Posterior vena cava (tissue), 2 donors: ENCODE data around the gene PDZD2. TPM values are rescaled to one million over a fixed set of nuclear protein-coding genes. Genes with fewer than 3 reads are reported as not detected.
A peak's percentile ranks its signal among the peaks of the same experiment; 100 is the strongest.
"Not testable (repeated sequence)": the region's sequence is repeated elsewhere in the genome, so short reads cannot be mapped to it uniquely, and the experiment has no call there.

Source experiments
- DNase-seq: peaks from one replicate; pipeline ENCODE4 v3.0.0-alpha.2; 2020; ENCODE audit warnings: low spot score
- intact Hi-C, 2 donors: fragments of 100-400 bp; cut with DNase I; formaldehyde crosslinking; loops; one replicate each; pipeline versions ENCODE4 v1.14.1 to v1.14.2; 2022 to 2023
- long read RNA-seq, 2 donors: library from polyadenylated mRNA; unstranded; transcript quantifications; one replicate each; pipeline ENCODE4 v2.0.0, GENCODE V29; 2020 to 2021
- total RNA-seq, 2 donors: library from RNA; stranded (reverse); fragmentation: NEBNext Ultra II Directional; extraction: Animal tissue kit (Norgen Biotek cat#: 25700); gene quantifications; one replicate each; pipeline ENCODE4 v1.2.1, GENCODE V29; 2021
- donor health status: DM: yes; HTN: yes; CAD: no.
- donor health status: DM: yes; HTN: yes; CAD: no.

The PDZD2 gene
- total RNA-seq: 1 to 10 TPM; 4.1 to 4.9 TPM
- long read RNA-seq, donor 1, partial matches to known transcripts: 0 of 7 reads
- long read RNA-seq, donor 1, other reads (novel, unspliced or antisense): 7 of 7 reads
- long read RNA-seq, donor 2, partial matches to known transcripts: 2 of 5 reads
- long read RNA-seq, donor 2, other reads (novel, unspliced or antisense): 3 of 5 reads

DNA sequence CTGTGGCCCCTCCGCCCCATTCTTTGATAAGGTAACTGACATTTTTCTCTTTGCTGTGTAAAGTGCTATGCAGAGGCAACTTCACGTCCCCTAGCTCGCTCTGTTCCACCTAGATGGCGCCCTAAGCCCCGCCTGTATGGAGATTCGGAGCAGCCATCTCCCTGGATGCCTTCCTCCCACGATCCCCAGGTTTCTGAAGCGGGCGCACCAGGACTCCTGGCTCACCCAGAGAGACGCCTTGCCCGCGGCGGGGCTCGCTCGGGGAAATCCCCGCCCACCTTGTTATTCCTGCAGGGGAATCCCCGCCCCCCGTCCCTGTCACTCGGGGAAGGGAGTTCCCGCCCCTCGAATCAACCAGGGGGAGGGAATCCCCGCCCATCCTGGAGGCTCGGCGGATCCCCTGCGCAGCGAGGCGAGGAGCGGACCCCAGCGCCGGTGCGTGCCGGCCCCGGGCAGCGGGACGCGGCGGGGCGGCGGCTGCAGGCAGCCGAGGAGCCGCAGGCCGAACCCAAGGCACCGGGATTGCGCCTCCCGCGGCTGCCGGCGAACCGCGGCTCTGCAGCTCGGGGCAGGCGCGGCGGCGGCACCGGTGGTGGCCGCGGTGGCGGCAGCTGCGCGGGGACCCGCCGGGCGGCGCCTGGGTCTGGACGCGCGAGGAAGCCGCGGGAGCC lies at the start of gene PDZD2:
Gene PDZD2 (plus strand): TSS at position 384 of the 671 bp plus-strand sequence.
- intact Hi-C loops: no loop called here
- DNase-seq: peak; percentile 84

DNA sequence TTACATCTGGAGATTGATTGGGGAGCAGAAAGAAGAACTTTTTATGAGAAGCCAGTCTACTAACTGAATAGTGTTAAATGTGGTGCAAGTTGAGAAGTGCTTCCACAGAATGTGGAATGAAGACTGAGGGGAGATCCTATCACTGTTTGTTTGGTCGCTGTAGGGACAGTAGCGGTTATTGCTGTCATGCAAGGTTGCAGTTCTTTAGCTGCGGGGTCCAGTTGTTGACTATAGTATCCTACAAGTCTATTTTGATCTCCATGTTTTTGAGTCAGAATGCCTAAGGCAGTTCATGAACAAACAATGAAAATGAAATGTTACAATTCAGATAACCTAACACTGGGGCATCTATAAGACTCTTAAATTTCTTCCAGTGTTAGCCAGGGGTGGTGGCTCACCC lies 45.3 kb upstream of the PDZD2 start:
- intact Hi-C loops: no loop called here
- DNase-seq: no peak

DNA sequence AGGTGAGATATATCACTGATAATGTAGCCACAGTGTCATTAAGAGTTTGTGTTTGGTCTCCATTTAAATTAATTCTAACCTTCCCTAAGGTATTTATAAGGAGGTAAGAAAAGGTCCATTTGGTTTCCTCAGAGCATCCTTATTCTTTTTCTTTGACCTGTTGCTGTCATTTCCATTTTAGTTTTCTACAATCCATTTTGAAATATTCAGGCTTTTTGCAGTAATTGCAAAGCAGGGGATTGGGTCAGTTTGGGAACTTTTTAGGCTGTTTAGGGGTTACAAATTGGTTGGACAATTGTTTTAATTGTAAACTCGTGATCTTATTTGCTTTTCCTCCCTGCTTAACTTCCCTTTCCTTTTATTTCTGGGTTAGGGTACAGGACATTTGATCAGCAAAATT lies 42.6 kb upstream of the PDZD2 start:
- intact Hi-C loops: no loop called here
- no peak for DNase-seq

DNA sequence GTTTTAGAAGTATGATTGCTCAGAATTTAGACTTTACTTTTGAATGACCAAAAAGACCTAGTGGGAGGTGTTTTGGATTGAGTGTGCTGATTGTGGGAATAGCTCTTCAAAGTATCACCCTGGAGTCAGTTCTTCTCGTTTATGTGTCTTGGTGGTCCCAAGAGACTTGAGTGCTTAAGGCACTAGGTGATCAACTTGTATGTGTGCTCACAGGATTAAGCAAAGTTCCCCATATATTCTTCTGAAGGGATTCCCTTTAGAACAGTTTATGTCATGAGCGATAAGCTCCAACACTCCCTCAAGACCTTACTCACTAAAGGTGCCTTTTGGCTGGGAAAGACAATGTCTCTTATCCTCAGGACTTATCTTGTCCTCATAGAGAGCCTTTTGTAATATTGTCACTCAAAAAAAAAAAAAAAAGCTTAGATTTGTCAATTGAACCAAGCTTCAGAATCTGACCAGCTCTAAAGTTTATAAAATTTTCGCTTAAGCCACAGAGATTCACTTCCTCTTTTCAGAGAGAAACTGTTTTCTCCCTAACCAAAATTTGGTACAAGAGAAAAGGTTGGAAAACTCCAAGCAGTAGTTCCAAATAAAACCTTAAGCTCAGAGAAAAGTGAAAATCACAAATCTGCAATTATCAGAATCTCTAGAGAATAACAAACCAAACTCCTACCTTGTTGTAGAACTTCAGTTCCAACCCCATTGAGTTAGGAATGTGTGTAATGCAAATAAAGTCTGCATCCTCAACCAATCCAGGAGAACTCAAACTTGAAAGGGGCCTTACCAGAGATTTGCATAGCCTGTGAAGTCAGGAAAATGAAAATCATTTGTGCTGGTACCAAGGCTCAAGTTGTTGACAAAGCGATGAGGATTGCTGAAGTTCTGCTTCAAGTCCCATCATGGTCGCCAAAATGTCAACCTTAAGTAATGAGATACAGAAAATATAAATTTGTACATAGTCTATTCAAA lies 40.0 kb upstream of the PDZD2 start:
- intact Hi-C loops: no loop called here
- no peak for DNase-seq

DNA sequence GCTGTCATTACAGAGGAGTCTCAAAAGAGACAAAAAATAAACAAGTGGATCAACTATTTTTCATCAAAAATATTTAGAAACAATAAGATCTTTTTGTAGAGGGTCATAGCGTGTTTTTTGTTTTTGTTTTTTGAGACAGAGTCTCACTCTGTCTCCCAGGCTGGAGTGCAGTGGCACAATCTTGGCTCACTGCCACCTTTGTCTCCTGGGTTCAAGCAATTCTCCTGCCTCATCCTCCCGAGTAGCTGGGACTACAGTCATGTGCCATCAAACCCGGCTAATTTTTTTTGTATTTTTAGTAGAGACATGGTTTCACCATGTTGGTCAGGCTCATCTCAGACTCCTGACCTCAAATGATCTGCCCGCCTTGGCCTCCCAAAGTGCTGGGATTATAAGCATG lies 36.6 kb upstream of the PDZD2 start:
- DNase-seq, intact Hi-C loops: not testable (repeated sequence)

DNA sequence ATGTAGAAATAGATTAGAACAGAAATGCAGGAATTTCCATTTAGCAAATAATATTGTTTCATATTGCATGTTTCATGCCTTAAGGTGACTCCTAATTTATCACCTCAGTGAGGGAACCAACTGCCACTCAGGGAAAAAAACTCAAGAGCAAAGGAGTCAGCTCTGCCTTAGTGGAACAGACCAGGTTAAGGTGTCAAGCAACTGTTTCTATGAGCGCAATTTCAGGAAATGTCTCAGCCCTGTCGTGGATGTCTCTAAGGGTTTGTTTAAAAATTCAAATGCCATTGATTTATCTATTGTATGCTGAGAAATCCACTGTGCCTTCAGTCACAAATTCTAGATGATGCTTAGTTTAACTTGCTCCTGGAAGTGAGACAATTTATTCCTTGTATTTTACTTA lies 34.7 kb upstream of the PDZD2 start:
- intact Hi-C loops: no loop called here
- no peak for DNase-seq

DNA sequence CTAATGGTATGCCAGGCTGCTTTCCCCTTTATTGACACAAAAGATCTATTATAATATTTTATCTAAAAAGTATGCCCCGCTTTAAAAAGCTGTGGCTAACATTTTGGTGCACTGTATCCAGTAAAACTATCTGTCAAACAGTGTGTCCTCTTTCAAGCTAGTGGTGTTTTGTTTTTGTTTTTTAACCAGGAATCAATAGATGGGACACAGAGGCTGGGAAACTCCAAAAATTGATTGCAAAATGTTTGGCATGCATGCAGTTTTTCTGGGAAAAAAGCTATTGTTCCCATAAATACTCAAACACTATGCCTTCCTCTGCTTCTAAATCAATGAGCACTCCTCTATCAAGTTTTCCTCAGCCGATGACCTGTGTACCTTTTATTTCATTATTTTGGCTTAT lies 34.3 kb upstream of the PDZD2 start:
- no peak for DNase-seq
- intact Hi-C loops: no loop called here

DNA sequence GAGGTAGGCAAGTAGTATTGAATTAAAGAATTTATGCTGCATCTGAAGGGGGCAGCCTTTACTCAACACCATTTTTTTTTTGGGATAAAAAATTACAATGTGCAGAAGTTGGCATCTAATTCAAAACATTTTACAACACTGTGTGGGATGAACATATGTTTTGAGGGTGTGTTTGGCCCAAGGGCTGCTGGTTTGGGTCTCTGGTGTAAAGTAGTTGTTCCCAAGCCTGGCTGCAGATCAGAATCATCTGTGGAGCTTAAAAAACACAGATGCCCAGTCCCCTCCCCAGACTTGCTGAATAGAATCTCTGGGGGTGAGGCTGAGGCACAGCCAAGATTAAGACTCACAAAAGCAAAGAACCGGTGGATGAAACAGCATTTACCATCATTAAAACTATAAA lies 33.0 kb upstream of the PDZD2 start:
- intact Hi-C loops: no loop called here
- no peak for DNase-seq

DNA sequence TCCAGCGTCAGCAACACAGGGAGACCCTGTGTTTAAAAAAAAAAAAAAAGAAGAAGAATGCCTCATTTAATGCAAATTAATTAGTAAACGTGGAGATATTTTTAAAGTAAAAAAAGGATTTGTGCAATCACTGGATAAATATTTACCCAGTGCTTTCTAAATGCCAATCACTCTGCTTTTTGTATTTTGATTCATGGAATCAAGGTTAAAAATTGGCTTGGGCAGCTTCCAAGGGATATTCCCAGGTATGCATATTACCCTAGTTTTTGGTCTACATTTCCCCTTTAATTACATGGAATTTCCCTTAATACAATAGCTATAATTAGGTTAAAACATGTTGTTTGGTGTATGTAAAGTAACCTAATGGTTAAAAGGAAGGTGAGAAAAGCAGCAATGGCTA lies 31.4 kb upstream of the PDZD2 start:
- intact Hi-C loops: no loop called here

DNA sequence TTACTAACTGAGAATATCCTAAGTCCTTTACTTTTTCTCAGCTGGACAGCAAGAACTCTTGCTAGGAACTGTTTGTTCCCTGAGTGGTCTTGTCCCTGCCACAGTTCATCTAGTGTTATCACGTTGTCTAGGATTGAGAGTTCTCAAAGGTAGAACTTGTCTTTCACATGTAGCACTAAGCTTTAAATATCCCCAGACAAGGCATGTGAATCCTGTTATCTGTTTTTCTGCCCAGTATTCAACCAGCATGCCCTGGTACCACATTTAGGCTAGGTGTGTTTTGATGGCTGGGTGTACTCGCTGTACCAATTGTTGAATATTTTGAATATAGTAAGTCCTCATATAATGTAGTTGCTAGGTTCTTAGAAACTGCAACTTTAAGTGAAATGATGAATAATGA lies 27.9 kb upstream of the PDZD2 start:
- intact Hi-C loops: no loop called here
- DNase-seq: no peak

More for the DNA sequence above, 31.4 kb upstream of the PDZD2 start:
- DNase-seq: no peak

DNA sequence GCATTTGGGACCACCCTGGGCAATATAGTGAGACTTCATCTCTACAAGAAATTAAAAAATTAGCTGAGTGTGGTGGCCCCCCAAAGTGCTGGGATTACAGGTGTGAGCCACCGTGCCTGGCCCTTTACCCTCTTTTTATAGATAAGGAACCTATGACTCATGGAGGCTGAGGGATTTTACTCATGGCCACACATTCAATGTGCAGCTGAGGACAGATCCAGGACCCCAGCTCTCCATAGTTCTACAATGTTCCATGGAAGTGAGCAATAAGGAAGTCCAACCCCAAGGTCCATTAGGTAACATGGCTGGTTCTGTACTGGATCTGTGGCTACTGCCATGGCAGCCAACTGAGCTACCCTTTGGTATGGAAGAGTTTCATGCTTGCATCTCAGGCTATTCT lies 25.3 kb upstream of the PDZD2 start:
- no peak for DNase-seq
- intact Hi-C loops: no loop called here

DNA sequence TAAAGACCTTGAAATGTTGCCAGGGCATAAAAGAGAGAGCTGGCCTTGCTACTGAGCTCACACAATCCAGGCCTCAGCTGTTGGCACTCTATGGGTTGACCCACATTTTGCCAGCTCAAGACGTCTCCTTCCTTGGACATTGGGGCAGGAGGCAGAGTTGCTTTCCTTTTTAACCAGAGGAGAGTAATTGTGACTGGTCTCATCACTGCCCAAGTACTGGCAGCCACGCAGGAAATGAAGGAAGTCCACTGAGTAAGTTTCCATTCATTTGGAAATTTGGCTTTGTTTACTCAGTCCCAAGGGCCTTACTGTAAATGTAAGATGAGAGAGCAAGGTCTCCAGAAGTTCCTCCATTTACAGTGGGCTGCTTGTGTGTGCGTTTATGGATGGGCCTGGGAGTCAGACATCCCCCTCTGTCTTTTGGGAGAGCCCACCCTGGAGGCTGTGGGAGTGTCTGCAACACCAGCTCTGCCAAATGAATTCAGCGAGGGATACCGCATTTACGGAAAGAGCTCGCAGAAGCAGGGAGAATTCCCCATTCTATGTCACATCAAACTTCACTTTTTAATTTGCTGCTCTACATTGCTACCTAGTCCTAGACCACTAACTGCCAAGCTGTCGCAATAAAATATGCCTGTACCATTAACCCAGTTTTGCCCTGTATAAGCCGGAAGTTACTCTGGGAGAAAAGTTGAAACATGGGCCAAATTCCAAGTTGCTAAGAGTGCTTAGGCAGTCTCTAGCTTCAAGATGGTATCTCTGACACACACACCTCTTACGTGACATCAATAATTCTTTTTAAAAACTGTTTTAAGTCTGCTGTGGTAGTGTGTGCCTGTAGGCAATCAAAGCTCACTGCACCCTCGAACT lies 24.5 kb upstream of the PDZD2 start:
- DNase-seq: no peak
- intact Hi-C loops: no loop called here

DNA sequence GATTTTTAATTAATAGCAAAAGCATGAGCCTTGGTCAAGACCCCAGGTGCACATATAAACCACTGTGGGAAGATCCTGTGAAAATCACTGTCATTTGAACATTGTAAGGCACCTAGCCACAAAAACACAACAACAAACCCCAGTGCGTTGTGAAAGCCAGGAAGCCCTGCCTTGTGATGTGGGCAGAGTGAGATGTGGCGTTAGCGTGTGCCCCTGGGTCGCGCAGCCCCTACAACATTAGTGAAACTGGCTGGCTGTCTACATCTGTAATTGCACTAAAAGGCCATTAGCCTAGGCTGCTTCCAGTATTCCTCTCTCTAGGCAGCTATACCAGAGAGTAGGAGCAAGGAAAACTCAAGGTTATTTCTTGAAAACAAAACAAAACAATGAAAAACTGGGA lies 21.1 kb upstream of the PDZD2 start:
- no peak for DNase-seq
- intact Hi-C loops: no loop called here

DNA sequence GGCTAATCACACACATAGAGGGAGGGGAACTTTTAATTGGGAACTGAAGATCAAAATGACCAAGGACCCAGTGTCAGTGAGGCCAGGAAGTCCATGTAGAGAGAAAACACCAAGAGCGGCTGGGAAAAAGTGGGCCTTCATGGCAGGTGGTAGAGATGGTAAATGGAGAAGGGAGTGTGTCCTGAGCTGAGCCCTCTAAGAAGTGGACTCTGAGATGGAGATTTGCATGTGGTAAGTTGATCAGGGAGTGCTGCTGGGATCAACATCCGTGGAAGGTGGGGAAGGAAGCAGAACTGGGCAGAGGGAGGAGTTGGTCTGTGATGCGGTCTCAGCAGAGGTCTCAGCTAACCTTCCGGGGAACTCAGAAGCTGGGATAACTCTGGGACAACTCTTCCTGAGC lies 18.9 kb upstream of the PDZD2 start:
- no peak for DNase-seq
- intact Hi-C loops: no loop called here

DNA sequence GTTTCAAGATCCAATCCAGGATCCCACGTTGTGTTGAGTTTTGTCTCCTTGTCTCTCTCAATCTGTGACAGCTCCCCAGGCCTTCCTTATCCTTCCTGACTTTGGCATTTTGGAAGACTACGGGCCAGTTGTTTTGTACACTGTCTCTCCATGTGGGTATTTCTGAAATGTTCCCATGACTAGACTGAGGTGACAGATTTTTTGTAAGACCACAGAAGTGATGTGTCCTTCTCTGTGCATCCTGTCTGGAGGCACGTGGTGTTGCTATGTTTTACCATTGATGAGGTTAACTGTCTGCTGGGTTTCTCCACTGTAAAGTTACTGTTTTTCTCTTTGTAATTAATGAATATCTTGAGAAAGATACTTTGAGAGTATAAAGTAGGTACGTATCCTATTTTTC lies 15.7 kb upstream of the PDZD2 start:
- no peak for DNase-seq
- intact Hi-C loops: no loop called here

DNA sequence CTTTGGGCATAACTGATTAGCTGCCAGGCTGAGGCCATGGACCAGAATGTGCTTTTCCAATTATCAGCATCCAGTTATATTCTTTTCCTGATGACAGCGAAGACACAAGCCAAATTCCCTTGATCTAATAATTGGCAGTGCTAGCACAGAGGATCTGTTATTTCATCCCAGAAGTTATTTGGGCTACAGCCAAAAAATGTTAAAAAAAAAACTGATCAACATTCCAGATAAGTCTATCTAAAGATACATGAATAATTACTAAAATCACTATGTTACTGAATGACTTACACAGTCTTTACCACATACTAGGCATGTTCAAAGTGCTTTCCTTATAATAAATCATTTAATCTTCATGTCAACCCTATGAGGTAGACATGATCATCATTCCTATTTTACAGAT lies 13.5 kb upstream of the PDZD2 start:
- DNase-seq: no peak
- intact Hi-C loops: no loop called here

DNA sequence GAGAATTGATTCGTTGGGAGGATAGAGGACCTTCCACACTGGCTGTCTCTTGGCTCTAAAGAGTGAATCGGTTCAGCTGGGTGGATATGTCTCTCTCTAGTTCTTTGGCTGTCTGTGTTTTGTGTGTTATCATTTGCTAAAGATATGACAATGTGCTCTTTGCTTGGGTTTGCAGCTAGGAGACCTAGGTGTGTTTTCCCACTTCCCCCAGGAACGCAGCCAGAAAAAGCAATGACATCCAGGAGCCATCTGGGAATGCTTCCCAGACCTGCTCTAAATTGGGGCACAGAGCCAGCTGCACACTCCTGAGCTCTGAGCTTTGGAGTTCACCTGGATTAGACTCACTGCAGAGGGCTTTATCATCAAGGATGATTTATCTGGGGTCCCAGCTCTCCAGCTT lies 12.8 kb upstream of the PDZD2 start:
- intact Hi-C loops: no loop called here

DNA sequence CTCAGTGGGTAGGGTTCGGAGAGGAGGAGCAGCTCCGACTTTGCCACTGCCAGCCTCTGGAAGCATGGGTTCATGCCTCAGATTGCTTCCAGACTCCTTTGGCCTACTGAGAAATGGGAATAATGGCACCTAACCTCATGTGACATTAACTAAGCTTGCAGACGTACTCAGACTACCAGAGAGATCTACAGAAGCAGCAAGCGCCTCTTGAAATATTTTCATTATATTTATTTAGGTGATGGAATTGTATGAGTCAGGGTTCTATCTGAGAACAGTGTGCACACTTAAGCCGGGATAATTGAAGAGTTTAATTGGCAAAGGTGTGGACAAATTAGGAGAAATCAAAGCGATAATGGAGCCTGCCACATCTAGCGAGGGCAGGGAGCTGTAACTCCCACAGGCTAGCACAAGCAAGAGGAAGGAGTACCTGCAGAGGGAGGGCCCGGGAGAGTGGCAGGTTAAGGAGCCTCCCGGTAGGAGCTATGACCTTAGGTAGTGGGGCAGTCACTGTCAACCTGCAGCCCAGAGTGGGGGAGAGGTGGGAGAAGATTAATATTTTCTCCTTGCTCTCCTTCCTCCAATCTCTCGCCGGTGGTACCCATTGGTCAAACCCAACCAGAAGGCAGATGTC lies 12.2 kb upstream of the PDZD2 start:
- DNase-seq: no peak
- intact Hi-C loops: no loop called here

More for the DNA sequence above, 12.8 kb upstream of the PDZD2 start:
- no peak for DNase-seq

DNA sequence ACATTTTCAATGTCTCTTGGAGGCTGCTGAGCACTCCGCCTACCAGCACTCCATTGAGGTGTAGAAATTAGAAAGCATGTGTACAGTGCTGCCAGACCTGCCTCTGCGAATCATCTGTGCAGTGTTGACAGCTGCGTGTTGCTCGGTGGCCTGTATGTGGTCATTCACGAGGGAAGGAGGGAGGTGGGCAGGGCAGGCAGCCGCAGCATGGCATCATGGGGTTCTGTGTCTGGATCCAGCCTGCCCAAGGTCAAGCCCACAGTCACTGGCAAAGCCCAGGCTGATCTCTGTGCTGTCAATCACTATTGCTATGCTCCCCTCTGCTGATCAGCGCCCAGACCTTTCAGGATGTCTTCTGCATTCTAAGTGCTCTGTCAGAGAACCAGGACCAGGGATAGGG lies 8.0 kb upstream of the PDZD2 start:
- intact Hi-C loops: loop anchor here in 1 of 2 donors (5.0 kb wide), 1 partner anchor 524 kb away; no protein-coding TSS in a partner anchor
- DNase-seq: no peak
